H9 (cell line): Measurements from ENCODE around the gene CBLN3. TPM values are rescaled to one million over a fixed set of nuclear protein-coding genes. Genes with fewer than 3 reads are reported as not detected.

Experiments
- DNase-seq: peaks from one replicate; pipeline ENCODE4 v3.0.0-alpha.2; 2017
- H2AFZ ChIP-seq: one replicate; pipeline ENCODE4 v1.6.1; 2013; ENCODE audit warnings: mild to moderate bottlenecking, low read length, control low read depth, moderate library complexity
- H2AK5ac ChIP-seq: 2 replicates; pipeline ENCODE4 v1.6.1; 2013; ENCODE audit warnings: low read length, control low read depth, mixed read lengths; ENCODE audit not compliant: insufficient read length
- H2BK120ac ChIP-seq: one replicate; pipeline ENCODE4 v1.6.1; 2013; ENCODE audit warnings: low read depth, mild to moderate bottlenecking, low read length, control low read depth, inconsistent platforms; ENCODE audit not compliant: poor library complexity, severe bottlenecking
- H2BK12ac ChIP-seq: 2 replicates; pipeline ENCODE4 v1.6.1; 2013; ENCODE audit warnings: low read length, control low read depth, mixed read lengths, low read depth; ENCODE audit not compliant: insufficient read length
- H2BK15ac ChIP-seq: 2 replicates; pipeline ENCODE4 v1.6.1; 2013; ENCODE audit warnings: low read depth, low read length, control low read depth
- H2BK20ac ChIP-seq: one replicate; pipeline ENCODE4 v1.6.1; 2013; ENCODE audit warnings: low read depth, mild to moderate bottlenecking, low read length, control low read depth, inconsistent platforms; ENCODE audit not compliant: poor library complexity, severe bottlenecking
- H2BK5ac ChIP-seq: 2 replicates; pipeline ENCODE4 v1.6.1; 2013; ENCODE audit warnings: low read length, control low read depth, mixed read lengths; ENCODE audit not compliant: insufficient read length
- H3K14ac ChIP-seq: 2 replicates; pipeline ENCODE4 v1.6.1; 2013; ENCODE audit warnings: low read length, control low read depth; ENCODE audit not compliant: insufficient read depth
- H3K18ac ChIP-seq: 2 replicates; pipeline ENCODE4 v1.6.1; 2013; ENCODE audit warnings: low read depth, mild to moderate bottlenecking, mixed read lengths, low read length, control low read depth; ENCODE audit not compliant: insufficient read length
- H3K23ac ChIP-seq: 2 replicates; pipeline ENCODE4 v1.6.1; 2013; ENCODE audit warnings: low read length, control low read depth, mixed read lengths, low read depth; ENCODE audit not compliant: insufficient read length
- H3K23me2 ChIP-seq: 2 replicates; pipeline ENCODE4 v1.6.1; 2013; ENCODE audit warnings: low read depth, mild to moderate bottlenecking, mixed read lengths, low read length, control low read depth; ENCODE audit not compliant: insufficient read length, poor library complexity, severe bottlenecking
- H3K27ac ChIP-seq: 2 replicates; pipeline ENCODE4 v1.5.1; 2013; ENCODE audit warnings: low read length, control low read depth, mixed read lengths, low read depth; ENCODE audit not compliant: insufficient read length
- H3K27me3 ChIP-seq: 2 replicates; pipeline ENCODE4 v1.6.1; 2013; ENCODE audit warnings: low read length, control low read depth, inconsistent platforms; ENCODE audit not compliant: insufficient read depth
- H3K4ac ChIP-seq: 2 replicates; pipeline ENCODE4 v1.6.1; 2013; ENCODE audit warnings: low read depth, mild to moderate bottlenecking, control low read depth, inconsistent platforms, low read length, moderate library complexity
- H3K4me1 ChIP-seq: 2 replicates; pipeline ENCODE4 v1.6.1; 2013; ENCODE audit warnings: low read length, control low read depth, inconsistent platforms; ENCODE audit not compliant: insufficient read depth
- H3K4me2 ChIP-seq: 2 replicates; pipeline ENCODE4 v1.6.1; 2013; ENCODE audit warnings: low read length, control low read depth, mixed read lengths; ENCODE audit not compliant: insufficient read length, insufficient read depth
- H3K56ac ChIP-seq: 2 replicates; pipeline ENCODE4 v1.6.1; 2013; ENCODE audit warnings: low read depth, mild to moderate bottlenecking, mixed read lengths, low read length, control low read depth; ENCODE audit not compliant: insufficient read length
- H3K79me1 ChIP-seq: 2 replicates; pipeline ENCODE4 v1.6.1; 2013; ENCODE audit warnings: low read depth, mild to moderate bottlenecking, moderate library complexity, low read length, control low read depth, inconsistent platforms; ENCODE audit not compliant: insufficient read depth, poor library complexity, severe bottlenecking
- H3K79me2 ChIP-seq: 2 replicates; pipeline ENCODE4 v1.6.1; 2013; ENCODE audit warnings: low read length, control low read depth, inconsistent platforms; ENCODE audit not compliant: insufficient read depth
- H3K9ac ChIP-seq: 2 replicates; pipeline ENCODE4 v1.6.1; 2013; ENCODE audit warnings: low read length, control low read depth, mixed read lengths; ENCODE audit not compliant: insufficient read length; ENCODE audit errors: extremely low read depth
- H3K9me3 ChIP-seq: one replicate; pipeline ENCODE4 v1.6.1; 2013; ENCODE audit warnings: low read depth, low read length, inconsistent platforms; ENCODE audit not compliant: control insufficient read depth
- H3T11ph ChIP-seq: one replicate; pipeline ENCODE4 v1.6.1; 2013; ENCODE audit warnings: mild to moderate bottlenecking, low read length, control low read depth, inconsistent platforms
- H4K20me1 ChIP-seq: one replicate; pipeline ENCODE4 v1.6.1; 2013; ENCODE audit not compliant: control insufficient read depth, insufficient read length, insufficient read depth
- H4K5ac ChIP-seq: 2 replicates; pipeline ENCODE4 v1.6.1; 2013; ENCODE audit warnings: low read depth, mild to moderate bottlenecking, mixed read lengths, low read length, control low read depth; ENCODE audit not compliant: insufficient read length
- H4K8ac ChIP-seq: replicated peaks from 2 replicates; pipeline ENCODE4 v1.6.1; 2013; ENCODE audit warnings: low read length, control low read depth, mixed read lengths, low read depth; ENCODE audit not compliant: insufficient read length
- H4K91ac ChIP-seq: 2 replicates; pipeline ENCODE4 v1.6.1; 2013; ENCODE audit warnings: low read depth, mild to moderate bottlenecking, moderate library complexity, mixed read lengths, low read length, control low read depth; ENCODE audit not compliant: insufficient read length
- H3K27ac Mint-ChIP-seq, 3 experiments: 2 replicates in 2 of 3; 3 replicates in 1 of 3; pipeline ENCODE4 v1.8.0; 2020 to 2021; ENCODE audit warnings: mixed read lengths in 3 of 3, mild to moderate bottlenecking in 1 of 3, moderate library complexity in 1 of 3
- H3K27me3 Mint-ChIP-seq: 2 replicates; pipeline ENCODE4 v1.8.0; 2021; ENCODE audit warnings: low read depth, mild to moderate bottlenecking, moderate library complexity, mixed read lengths
- H3K36me3 Mint-ChIP-seq, 3 experiments: 2 replicates in 2 of 3; 3 replicates in 1 of 3; pipeline ENCODE4 v1.8.0; 2020 to 2021; ENCODE audit warnings: low read depth in 3 of 3, mixed read lengths in 3 of 3; ENCODE audit not compliant: insufficient read depth in 1 of 3
- H3K4me1 Mint-ChIP-seq, 2 experiments: 2 replicates each; pipeline ENCODE4 v1.8.0; 2020; ENCODE audit warnings: mixed read lengths in 2 of 2
- H3K4me3 Mint-ChIP-seq, 2 experiments: 2 replicates in 1 of 2; 3 replicates in 1 of 2; pipeline ENCODE4 v1.8.0; 2020 to 2021; ENCODE audit warnings: mild to moderate bottlenecking in 2 of 2, mixed read lengths in 2 of 2, moderate library complexity in 1 of 2
- H3K9me3 Mint-ChIP-seq, 2 experiments: 2 replicates in 1 of 2; 3 replicates in 1 of 2; pipeline ENCODE4 v1.8.0; 2020; ENCODE audit warnings: mild to moderate bottlenecking in 2 of 2, mixed read lengths in 2 of 2, moderate library complexity in 1 of 2
- CTCF ChIP-seq: fragments of 200-600 bp; sonication (generic); conservative IDR thresholded peaks from 3 replicates; pipeline ENCODE4 v1.8.0; 2021; ENCODE audit warnings: antibody characterized with exemption, mild to moderate bottlenecking
- WGBS: extraction: QIAGEN DNeasy Blood & Tissue Kit; methylation state at CpG from one replicate; pipeline ENCODE4 v1.1.7; 2013; ENCODE audit warnings: missing lambda C conversion rate, low lambda C conversion rate, mixed read lengths; ENCODE audit not compliant: insufficient read length; ENCODE audit errors: extremely low coverage; 5-methylcytosine and 5-hydroxymethylcytosine counted together
- total RNA-seq: library from RNA; stranded (reverse); gene quantifications from 2 replicates; pipeline ENCODE4 v1.2.1, GENCODE V29; 2021

Gene CBLN3
- total RNA-seq, 1 experiment from 2014 or later, result 0.39 TPM

DNA sequence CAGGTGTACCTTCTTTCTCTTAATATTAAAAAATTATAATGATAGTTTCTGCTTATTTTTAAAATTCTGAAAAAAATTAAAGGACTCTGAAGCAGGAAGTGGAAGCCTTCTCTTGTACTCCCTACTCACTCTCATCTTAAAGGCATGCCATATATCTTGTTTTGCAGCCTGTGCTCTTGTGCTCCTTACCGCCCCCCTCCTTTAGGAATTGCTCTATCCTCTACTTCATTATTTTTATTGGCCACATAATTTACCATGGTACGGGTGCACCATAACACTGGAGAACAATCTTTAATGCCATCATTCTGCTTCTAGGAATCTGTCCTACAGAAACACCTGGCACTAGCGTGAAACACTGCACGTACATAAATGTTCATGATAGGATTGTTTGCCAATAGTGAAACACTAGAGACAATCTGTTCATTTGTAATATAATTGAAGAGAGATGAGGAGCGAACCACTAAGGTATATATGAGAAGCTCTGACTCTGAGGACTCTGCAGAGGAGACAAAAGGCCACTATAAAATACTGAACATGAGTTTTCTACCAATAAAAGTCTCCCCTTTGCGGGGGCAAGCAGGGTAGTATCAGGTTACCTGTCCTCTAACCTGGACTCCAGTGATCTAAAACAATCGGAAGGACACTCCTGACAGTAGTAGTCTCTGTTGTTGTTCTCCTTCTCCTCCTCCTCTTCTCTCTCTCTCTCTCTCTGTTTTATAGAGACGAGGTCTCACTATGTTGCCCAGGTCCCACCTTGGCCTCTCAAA lies 37.0 kb downstream of the CBLN3 start:
- H3K27ac Mint-ChIP-seq, result 0 out of 7 replicates have a peak overlapping the region, but pooled peaks of 1 of the 3 experiments have one; percentile 17
- Histone ChIP-seq H3K27ac (no peak overlapping the region), H2AFZ (no peak overlapping the region), H3K56ac (no peak overlapping the region), H3K4ac (no peak overlapping the region), H3K14ac (no peak overlapping the region), H3K79me1 (no peaks in the 10 kb centered on the region), H2BK12ac (no peak overlapping the region), H2BK15ac (no peak overlapping the region), H4K5ac (no peak overlapping the region), H3K23me2 (no peaks in the 10 kb centered on the region), H2BK120ac (no peak overlapping the region), H3K23ac (no peak overlapping the region), H3K4me2 (no peak overlapping the region), H3K79me2 (no peaks in the 10 kb centered on the region), H3K18ac (no peak overlapping the region), H3K27me3 (no peaks in the 10 kb centered on the region), H2AK5ac (no peak overlapping the region), H4K91ac (no peak overlapping the region), H4K20me1 (no peaks in the 10 kb centered on the region), H2BK20ac (no peak overlapping the region), H4K8ac (no peak overlapping the region), H3K4me1 (no peaks in the 10 kb centered on the region), H3K9ac (no peak overlapping the region), H3K9me3 (no peaks in the 10 kb centered on the region), H2BK5ac (no peak overlapping the region), H3T11ph (no peak overlapping the region)
- no peak overlapping the region for H3K4me3 Mint-ChIP-seq
- H3K27me3 Mint-ChIP-seq, result peaks cover 13% of the 10 kb centered on the region
- peak; percentile 39; the same call in 2 of the 3 replicates for TF ChIP-seq CTCF
- no peaks in the 10 kb centered on the region for H3K36me3 Mint-ChIP-seq
- no peaks in the 10 kb centered on the region for H3K9me3 Mint-ChIP-seq
- no CpG with 5 or more reads among the region's 8 CpGs for WGBS
- no peak for DNase-seq
- H3K4me1 Mint-ChIP-seq, result peaks cover 29 to 33% of the 10 kb centered on the region in 2 experiments
